ENCODE data around the gene FHOD3. TPM values are rescaled to one million over a fixed set of nuclear protein-coding genes. Genes with fewer than 3 reads are reported as not detected.
A peak's percentile ranks its signal among the peaks of the same experiment; 100 is the strongest.

The FHOD3 gene
- total and polyA plus RNA-seq, 2 experiments from 2014 or later = 2.7 to 8.7 TPM

DNA sequence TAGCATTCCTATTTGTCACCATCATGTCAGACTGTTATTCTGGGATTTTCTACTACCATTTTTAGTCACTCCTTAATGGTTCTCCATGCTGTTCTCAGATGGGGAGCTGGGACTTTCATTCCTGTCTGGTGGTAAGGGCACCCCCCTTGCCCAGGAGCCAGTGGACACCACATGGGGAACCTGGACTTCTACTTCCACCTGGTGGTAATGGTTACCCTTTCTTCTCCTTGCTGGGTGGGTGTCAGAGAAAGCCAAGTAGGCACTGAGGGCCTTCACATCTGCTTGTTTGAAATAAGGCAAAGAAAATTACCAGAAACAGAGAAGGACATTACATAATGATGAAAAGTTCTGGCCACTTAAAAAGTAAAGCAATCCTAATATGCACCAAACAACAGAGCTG is 239.8 kb downstream of the FHOD3 start:
- no peak overlapping the region for H3K4me3 Mint-ChIP-seq

More for the DNA sequence above, 239.8 kb downstream of the FHOD3 start:
- Mint-ChIP-seq H3K27me3 (ENCODE audit: insufficient read depth, low read depth, poor library complexity) (peaks cover 3% of the 10 kb centered on the region), H3K9me3 (no peaks in the 10 kb centered on the region), H3K4me1 (peaks cover 14% of the 10 kb centered on the region), H3K36me3 (ENCODE audit: low read depth) (no peaks in the 10 kb centered on the region), H3K27ac (no peak overlapping the region)
- H3K36me3 ChIP-seq (ENCODE audit: insufficient read depth) = no peaks in the 10 kb centered on the region
- DNase-seq (ENCODE audit: low spot score) (peak; percentile 17), ATAC-seq (peak; percentile 47)
- peaks cover 6% of the 10 kb centered on the region for H3K9me2 ChIP-seq (ENCODE audit: insufficient read depth)
- H3K27ac ChIP-seq (ENCODE audit: low read depth) = no peak overlapping the region
- no peak overlapping the region for H2AFZ ChIP-seq
- H4K20me1 ChIP-seq (replicated peaks; ENCODE audit: insufficient read depth) = no peaks in the 10 kb centered on the region
- H3K27me3 ChIP-seq (ENCODE audit: insufficient read depth) = no peaks in the 10 kb centered on the region
- H3K4me1 ChIP-seq (ENCODE audit: insufficient read depth) = 0 out of 2 replicates have a peak, but pooled peaks cover 7% of the 10 kb centered on the region
- no peaks in the 10 kb centered on the region for H3K79me2 ChIP-seq (replicated peaks; ENCODE audit: insufficient read depth)
- TF ChIP-seq STAT1 (IDR thresholded peaks at IDR 0.05; ENCODE audit: unreplicated experiment) (no peak), EZH2phosphoT487 (IDR thresholded peaks at IDR 0.05; ENCODE audit: unreplicated experiment) (no peak), EZH2 (IDR thresholded peaks at IDR 0.05; ENCODE audit: low read depth, unreplicated experiment) (no peak), NANOG (IDR thresholded peaks at IDR 0.05; ENCODE audit: borderline replicate concordance) (no peak), ZNF114 (CRISPR knock-in tag; IDR thresholded peaks at IDR 0.05) (no peak), JUNB (IDR thresholded peaks at IDR 0.05; ENCODE audit: unreplicated experiment) (no peak)
- TF ChIP-seq, protein P1, sequence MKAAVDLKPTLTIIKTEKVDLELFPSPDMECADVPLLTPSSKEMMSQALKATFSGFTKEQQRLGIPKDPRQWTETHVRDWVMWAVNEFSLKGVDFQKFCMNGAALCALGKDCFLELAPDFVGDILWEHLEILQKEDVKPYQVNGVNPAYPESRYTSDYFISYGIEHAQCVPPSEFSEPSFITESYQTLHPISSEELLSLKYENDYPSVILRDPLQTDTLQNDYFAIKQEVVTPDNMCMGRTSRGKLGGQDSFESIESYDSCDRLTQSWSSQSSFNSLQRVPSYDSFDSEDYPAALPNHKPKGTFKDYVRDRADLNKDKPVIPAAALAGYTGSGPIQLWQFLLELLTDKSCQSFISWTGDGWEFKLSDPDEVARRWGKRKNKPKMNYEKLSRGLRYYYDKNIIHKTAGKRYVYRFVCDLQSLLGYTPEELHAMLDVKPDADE (IDR thresholded peaks at IDR 0.05) = no peak
- TF ChIP-seq, protein P2, sequence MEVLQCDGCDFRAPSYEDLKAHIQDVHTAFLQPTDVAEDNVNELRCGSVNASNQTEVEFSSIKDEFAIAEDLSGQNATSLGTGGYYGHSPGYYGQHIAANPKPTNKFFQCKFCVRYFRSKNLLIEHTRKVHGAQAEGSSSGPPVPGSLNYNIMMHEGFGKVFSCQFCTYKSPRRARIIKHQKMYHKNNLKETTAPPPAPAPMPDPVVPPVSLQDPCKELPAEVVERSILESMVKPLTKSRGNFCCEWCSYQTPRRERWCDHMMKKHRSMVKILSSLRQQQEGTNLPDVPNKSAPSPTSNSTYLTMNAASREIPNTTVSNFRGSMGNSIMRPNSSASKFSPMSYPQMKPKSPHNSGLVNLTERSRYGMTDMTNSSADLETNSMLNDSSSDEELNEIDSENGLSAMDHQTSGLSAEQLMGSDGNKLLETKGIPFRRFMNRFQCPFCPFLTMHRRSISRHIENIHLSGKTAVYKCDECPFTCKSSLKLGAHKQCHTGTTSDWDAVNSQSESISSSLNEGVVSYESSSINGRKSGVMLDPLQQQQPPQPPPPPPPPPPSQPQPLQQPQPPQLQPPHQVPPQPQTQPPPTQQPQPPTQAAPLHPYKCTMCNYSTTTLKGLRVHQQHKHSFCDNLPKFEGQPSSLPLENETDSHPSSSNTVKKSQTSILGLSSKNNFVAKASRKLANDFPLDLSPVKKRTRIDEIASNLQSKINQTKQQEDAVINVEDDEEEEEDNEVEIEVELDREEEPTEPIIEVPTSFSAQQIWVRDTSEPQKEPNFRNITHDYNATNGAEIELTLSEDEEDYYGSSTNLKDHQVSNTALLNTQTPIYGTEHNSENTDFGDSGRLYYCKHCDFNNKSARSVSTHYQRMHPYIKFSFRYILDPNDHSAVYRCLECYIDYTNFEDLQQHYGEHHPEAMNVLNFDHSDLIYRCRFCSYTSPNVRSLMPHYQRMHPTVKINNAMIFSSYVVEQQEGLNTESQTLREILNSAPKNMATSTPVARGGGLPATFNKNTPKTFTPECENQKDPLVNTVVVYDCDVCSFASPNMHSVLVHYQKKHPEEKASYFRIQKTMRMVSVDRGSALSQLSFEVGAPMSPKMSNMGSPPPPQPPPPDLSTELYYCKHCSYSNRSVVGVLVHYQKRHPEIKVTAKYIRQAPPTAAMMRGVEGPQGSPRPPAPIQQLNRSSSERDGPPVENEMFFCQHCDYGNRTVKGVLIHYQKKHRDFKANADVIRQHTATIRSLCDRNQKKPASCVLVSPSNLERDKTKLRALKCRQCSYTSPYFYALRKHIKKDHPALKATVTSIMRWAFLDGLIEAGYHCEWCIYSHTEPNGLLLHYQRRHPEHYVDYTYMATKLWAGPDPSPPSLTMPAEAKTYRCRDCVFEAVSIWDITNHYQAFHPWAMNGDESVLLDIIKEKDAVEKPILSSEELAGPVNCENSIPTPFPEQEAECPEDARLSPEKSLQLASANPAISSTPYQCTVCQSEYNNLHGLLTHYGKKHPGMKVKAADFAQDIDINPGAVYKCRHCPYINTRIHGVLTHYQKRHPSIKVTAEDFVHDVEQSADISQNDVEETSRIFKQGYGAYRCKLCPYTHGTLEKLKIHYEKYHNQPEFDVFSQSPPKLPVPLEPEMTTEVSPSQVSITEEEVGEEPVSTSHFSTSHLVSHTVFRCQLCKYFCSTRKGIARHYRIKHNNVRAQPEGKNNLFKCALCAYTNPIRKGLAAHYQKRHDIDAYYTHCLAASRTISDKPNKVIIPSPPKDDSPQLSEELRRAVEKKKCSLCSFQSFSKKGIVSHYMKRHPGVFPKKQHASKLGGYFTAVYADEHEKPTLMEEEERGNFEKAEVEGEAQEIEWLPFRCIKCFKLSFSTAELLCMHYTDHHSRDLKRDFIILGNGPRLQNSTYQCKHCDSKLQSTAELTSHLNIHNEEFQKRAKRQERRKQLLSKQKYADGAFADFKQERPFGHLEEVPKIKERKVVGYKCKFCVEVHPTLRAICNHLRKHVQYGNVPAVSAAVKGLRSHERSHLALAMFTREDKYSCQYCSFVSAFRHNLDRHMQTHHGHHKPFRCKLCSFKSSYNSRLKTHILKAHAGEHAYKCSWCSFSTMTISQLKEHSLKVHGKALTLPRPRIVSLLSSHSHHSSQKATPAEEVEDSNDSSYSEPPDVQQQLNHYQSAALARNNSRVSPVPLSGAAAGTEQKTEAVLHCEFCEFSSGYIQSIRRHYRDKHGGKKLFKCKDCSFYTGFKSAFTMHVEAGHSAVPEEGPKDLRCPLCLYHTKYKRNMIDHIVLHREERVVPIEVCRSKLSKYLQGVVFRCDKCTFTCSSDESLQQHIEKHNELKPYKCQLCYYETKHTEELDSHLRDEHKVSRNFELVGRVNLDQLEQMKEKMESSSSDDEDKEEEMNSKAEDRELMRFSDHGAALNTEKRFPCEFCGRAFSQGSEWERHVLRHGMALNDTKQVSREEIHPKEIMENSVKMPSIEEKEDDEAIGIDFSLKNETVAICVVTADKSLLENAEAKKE (CRISPR knock-in tag; IDR thresholded peaks at IDR 0.05) = no peak
- TF ChIP-seq, protein P3, sequence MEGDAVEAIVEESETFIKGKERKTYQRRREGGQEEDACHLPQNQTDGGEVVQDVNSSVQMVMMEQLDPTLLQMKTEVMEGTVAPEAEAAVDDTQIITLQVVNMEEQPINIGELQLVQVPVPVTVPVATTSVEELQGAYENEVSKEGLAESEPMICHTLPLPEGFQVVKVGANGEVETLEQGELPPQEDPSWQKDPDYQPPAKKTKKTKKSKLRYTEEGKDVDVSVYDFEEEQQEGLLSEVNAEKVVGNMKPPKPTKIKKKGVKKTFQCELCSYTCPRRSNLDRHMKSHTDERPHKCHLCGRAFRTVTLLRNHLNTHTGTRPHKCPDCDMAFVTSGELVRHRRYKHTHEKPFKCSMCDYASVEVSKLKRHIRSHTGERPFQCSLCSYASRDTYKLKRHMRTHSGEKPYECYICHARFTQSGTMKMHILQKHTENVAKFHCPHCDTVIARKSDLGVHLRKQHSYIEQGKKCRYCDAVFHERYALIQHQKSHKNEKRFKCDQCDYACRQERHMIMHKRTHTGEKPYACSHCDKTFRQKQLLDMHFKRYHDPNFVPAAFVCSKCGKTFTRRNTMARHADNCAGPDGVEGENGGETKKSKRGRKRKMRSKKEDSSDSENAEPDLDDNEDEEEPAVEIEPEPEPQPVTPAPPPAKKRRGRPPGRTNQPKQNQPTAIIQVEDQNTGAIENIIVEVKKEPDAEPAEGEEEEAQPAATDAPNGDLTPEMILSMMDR (conservative IDR thresholded peaks at IDR 0.05; ENCODE audit: low read depth in 2 of 2) = peak in 1 of 2 experiments; percentile 55; a peak in 2 of 4 replicates
- no peaks in the 10 kb centered on the region for H3F3A ChIP-seq (replicated peaks; ENCODE audit: low read depth)
- H3K4me3 ChIP-seq = no peak overlapping the region
- no peak overlapping the region for H3K4me2 ChIP-seq
